Measurements from ENCODE around the gene GLUL. TPM values are rescaled to one million over a fixed set of nuclear protein-coding genes. Genes with fewer than 3 reads are reported as not detected.

The GLUL gene
- total RNA-seq, 2 experiments from 2014 or later, result 50.6 to 52.8 TPM

DNA sequence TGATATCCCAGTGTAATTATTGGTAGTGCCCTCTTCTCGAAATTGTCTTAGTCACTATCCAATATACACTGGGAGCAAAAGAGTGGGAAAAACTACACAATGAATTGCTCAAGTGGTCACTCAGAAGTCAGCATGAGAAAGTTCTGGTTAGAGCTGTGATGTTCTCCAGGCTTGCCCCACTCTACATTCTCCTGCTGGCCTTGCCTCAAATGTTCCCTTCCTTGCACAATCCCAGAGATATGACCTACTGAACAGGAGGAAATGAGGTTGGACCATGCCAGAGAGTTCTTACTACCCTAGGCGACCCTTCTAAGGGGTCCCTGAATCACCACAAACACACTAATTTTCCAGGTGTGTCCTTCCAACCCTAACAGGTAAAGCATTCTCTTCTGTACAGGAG, 40.8 kb downstream of the GLUL start:
- no peak for DNase-seq
- intact Hi-C loops (cut with micrococcal nuclease), result no loop called here
- H3K36me3 Mint-ChIP-seq (ENCODE audit: low read depth), result no peaks in the 10 kb centered on the region
- ChIA-PET CTCF (interaction anchor here (1.5 kb wide), 1 partner anchor 11 kb away, joined by 4 read pairs; no protein-coding TSS in a partner anchor), POLR2A (no interaction called here)
- TF ChIP-seq, protein P1, sequence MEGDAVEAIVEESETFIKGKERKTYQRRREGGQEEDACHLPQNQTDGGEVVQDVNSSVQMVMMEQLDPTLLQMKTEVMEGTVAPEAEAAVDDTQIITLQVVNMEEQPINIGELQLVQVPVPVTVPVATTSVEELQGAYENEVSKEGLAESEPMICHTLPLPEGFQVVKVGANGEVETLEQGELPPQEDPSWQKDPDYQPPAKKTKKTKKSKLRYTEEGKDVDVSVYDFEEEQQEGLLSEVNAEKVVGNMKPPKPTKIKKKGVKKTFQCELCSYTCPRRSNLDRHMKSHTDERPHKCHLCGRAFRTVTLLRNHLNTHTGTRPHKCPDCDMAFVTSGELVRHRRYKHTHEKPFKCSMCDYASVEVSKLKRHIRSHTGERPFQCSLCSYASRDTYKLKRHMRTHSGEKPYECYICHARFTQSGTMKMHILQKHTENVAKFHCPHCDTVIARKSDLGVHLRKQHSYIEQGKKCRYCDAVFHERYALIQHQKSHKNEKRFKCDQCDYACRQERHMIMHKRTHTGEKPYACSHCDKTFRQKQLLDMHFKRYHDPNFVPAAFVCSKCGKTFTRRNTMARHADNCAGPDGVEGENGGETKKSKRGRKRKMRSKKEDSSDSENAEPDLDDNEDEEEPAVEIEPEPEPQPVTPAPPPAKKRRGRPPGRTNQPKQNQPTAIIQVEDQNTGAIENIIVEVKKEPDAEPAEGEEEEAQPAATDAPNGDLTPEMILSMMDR (IDR thresholded peaks at IDR 0.05), result no peak
- no peak overlapping the region for H3K27ac Mint-ChIP-seq
- no peaks in the 10 kb centered on the region for H3K27me3 Mint-ChIP-seq
- H3K4me1 Mint-ChIP-seq (ENCODE audit: low read depth), result no peaks in the 10 kb centered on the region
- no peaks in the 10 kb centered on the region for H3K9me3 Mint-ChIP-seq
- no peak overlapping the region for H3K4me3 Mint-ChIP-seq
- ATAC-seq, result no peak

DNA sequence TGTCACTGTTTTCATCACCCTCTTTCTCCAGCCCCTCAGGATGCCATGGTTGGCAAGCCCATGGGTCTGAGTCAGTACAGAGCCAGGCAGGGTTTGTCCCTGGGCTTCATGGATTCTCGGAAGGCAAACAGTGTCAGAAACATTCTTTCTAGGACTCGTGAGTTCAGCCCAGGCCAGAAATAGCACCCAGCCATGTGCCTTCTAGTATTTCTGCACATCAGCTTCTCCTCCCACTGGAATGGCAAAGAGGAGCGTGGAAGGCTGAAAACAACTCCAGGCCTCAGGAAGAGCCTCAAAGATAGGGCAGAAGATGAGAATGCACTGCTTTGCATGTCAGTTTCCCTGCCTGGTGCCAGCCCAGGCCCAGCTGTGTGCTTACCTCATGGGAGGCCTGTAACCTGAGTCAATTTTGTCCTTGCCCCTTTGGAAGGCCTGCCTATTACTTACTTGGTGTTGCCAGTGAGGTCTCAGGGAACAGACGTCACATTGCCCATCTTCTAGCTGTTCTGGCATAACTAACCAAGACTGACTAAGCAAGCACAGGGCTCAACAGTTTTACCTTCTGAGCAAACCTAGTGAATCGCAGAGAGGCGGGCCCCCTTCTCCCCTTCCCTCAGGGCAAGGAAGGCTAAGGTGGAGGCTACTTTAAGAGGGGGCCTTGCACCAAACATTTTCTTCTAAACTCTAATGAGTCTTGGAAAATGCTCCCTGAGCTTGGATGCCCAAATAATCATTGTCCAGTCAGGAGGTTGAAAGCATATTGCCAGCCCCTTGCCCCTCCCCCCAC, 42.4 kb downstream of the GLUL start:
- intact Hi-C loops (cut with micrococcal nuclease), result no loop called here
- Mint-ChIP-seq H3K4me1 (ENCODE audit: low read depth) (no peaks in the 10 kb centered on the region), H3K36me3 (ENCODE audit: low read depth) (no peaks in the 10 kb centered on the region), H3K27ac (no peak overlapping the region), H3K9me3 (no peaks in the 10 kb centered on the region), H3K4me3 (no peak overlapping the region), H3K27me3 (no peaks in the 10 kb centered on the region)
- DNase-seq (no peak), ATAC-seq (no peak)
- POLR2A ChIA-PET, result no interaction called here
- CTCF ChIA-PET, result interaction anchor here (1.5 kb wide), 1 partner anchor 9 kb away, joined by 4 read pairs; no protein-coding TSS in a partner anchor
- TF ChIP-seq, protein P1 (IDR thresholded peaks at IDR 0.05), result no peak

DNA sequence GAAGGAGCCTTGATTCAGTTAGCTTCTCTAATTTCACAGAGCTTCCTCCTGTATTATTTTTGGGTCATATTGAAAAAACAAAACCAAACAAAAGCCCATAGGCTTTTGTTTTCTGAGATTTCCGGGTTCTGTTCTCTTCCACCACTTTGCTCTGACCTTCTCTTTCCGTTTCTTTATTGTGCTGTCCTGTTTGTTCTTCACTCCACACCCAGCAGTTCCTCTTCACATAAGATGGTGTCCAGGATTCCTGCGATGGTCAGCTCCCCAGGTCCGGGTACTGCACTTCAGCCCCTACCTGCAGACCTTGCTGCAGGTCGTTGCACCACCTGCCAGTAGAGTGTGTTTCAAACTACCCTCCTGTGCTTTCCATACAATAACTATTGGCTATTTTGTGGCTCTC, 44.6 kb downstream of the GLUL start:
- intact Hi-C loops (cut with micrococcal nuclease), result no loop called here
- Mint-ChIP-seq H3K27me3 (no peaks in the 10 kb centered on the region), H3K9me3 (no peaks in the 10 kb centered on the region), H3K36me3 (ENCODE audit: low read depth) (no peaks in the 10 kb centered on the region), H3K4me3 (no peak overlapping the region), H3K27ac (no peak overlapping the region), H3K4me1 (ENCODE audit: low read depth) (no peaks in the 10 kb centered on the region)
- ChIA-PET POLR2A (no interaction called here), CTCF (no interaction called here)
- DNase-seq, result no peak
- TF ChIP-seq, protein P1 (IDR thresholded peaks at IDR 0.05), result no peak
- no peak for ATAC-seq

DNA sequence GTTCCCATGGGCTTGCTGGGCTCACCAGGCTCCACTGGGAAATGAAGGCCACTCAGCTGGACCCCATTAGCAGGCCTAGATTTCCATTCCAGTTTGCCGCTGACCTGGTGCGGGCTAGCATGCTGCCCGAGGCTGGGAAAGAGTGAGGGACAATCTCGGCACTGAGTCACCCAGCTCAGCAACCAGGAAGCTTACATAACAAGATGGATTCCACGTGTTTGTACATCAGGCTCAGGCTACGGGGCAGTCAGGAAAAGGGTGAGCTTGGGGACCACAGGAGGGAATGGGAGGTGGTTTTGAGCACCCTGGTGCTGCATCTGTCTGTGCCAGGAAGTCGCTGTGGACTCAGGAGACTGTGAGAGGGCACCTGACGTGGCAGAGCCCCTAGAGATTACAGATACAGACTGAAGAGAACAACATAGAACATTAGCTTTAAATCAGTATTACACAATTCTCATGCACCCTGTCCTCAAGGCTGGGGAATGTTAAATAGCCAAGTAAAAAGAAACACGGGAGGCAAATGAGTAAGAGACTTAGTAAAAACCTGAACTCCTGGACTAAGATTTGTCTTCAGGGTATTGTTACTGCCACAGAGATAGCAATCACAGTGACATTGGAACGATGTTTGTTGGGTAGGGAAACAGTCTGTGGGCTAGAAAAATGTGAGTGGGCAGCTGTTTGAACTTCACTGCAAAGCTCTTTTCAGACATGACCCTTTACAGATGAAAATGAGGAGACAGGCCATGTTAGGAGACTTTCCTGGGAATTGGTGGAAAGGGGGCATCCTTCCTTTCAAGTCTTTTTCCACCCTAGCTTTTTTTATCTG, 51.1 kb downstream of the GLUL start:
- ATAC-seq (no peak), DNase-seq (no peak)
- no peaks in the 10 kb centered on the region for H3K4me1 Mint-ChIP-seq (ENCODE audit: low read depth)
- intact Hi-C loops (cut with micrococcal nuclease), result no loop called here
- peaks cover 2% of the 10 kb centered on the region for H3K27me3 Mint-ChIP-seq
- ChIA-PET POLR2A (interaction anchor here (1.1 kb wide), 1 partner anchor 46 kb away, joined by 3 read pairs; no protein-coding TSS in a partner anchor), CTCF (interaction anchor here (1.2 to 2.0 kb wide), 2 partner anchors 10 to 197 kb away, joined by 3 to 4 read pairs; no protein-coding TSS in a partner anchor)
- no peaks in the 10 kb centered on the region for H3K9me3 Mint-ChIP-seq
- TF ChIP-seq, protein P1 (IDR thresholded peaks at IDR 0.05), result no peak
- no peaks in the 10 kb centered on the region for H3K36me3 Mint-ChIP-seq (ENCODE audit: low read depth)
- H3K27ac Mint-ChIP-seq, result no peak overlapping the region
- no peak overlapping the region for H3K4me3 Mint-ChIP-seq
